K562 (cell line): ENCODE results near the gene BDNF. TPM values are rescaled to one million over a fixed set of nuclear protein-coding genes. Genes with fewer than 3 reads are reported as not detected.

Experiments
- AFF4 ChIP-seq: sonication (generic); formaldehyde crosslinking; IDR thresholded peaks from 2 replicates; pipeline ENCODE4 v1.8.0; 2023; ENCODE audit warnings: mild to moderate bottlenecking, missing genetic modification reagents
- CBX8 ChIP-seq: fragments of 200-600 bp; sonication (generic); IDR thresholded peaks from 2 replicates; pipeline ENCODE4 v1.6.1; 2012; ENCODE audit warnings: borderline replicate concordance, mixed run types, low read depth, mild to moderate bottlenecking, moderate library complexity, mixed read lengths, low read length, control low read depth, inconsistent platforms; ENCODE audit not compliant: poor library complexity, severe bottlenecking; ENCODE audit errors: extremely low read depth
- REST ChIP-seq, 2 experiments: fragments of 450-650 bp; formaldehyde crosslinking in 1 of 2; IDR thresholded peaks; 2 replicates each; pipeline versions ENCODE4 v1.4.0 to v1.6.1; 2014 to 2020; ENCODE audit warnings: mild to moderate bottlenecking in 2 of 2, borderline replicate concordance in 1 of 2, low read depth in 1 of 2
- TAF7 ChIP-seq: fragments of 450-650 bp; IDR thresholded peaks from 2 replicates; pipeline ENCODE4 v1.6.1; 2016; ENCODE audit warnings: missing genetic modification characterization, missing compliant biosample characterization
- ZBED1 ChIP-seq: IDR thresholded peaks from 2 replicates; pipeline ENCODE4 v1.6.1; 2014
- polyA plus RNA-seq, 8 experiments: library from polyadenylated mRNA; depleted of rRNA in 4 of 8; stranded (reverse) in 5 of 8; unstranded in 3 of 8; fragments of >200 nt; fragmentation: Nextera tagmentation in 2 of 8; fragmentation: Illumina TruSeq in 1 of 8; extraction: Ambion mirVana in 2 of 8; extraction: Trizol in 1 of 8; gene quantifications; 2 replicates each; pipeline versions ENCODE4 v1.2.1 to v1.2.3, GENCODE V29; 2011 to 2014; ENCODE audit warnings: inconsistent platforms in 1 of 8, missing spikeins in 1 of 8
- total RNA-seq, 7 experiments: library from RNA; depleted of rRNA in 6 of 7; stranded (reverse); fragments of >200 nt in 6 of 7; fragmentation: Illumina TruSeq in 2 of 7; extraction: Trizol in 2 of 7; gene quantifications; 2 replicates each; pipeline versions ENCODE4 v1.2.1 to v1.2.3, GENCODE V29; 2011 to 2021; ENCODE audit warnings: low replicate concordance in 1 of 7

BDNF gene
- total and polyA plus RNA-seq, 9 of the 15 experiments (the other 6 are each of a cell fraction or from before 2014, with no cell fraction given): 0.04 TPM; not detected in 8

- TF ChIP-seq REST (IDR thresholded peaks at IDR 0.05; ENCODE audit: borderline replicate concordance) (no peak), REST (CRISPR knock-in tag; IDR thresholded peaks at IDR 0.05; ENCODE audit: low read depth) (no peak), AFF4 (CRISPR knock-in tag) (no peak), CBX8 (no peak), ZBED1 (no peak), TAF7 (tag) (no peak)
- TF ChIP-seq, all 486 proteins: peak for 0
Measured at GRCh38 chr11:27693398-27693797, 6.9 kb downstream of the BDNF start (continued).
